ENCODE measurements around the gene ABHD16A. TPM values are rescaled to one million over a fixed set of nuclear protein-coding genes. Genes with fewer than 3 reads are reported as not detected.

ABHD16A gene
- total and polyA plus RNA-seq, 2 donors (not counting 3 experiments of a cell fraction or from before 2014, with no cell fraction given), result 48.9 to 60.3 TPM

- Histone ChIP-seq H2AFZ (ENCODE audit: low read depth, low read length) (no peak within 1 kb of the TSS), H3K27ac (ENCODE audit: insufficient read depth, low read depth, low read length) (no peak within 1 kb of the TSS), H3K9ac (replicated peaks; ENCODE audit: extremely low read depth, insufficient read depth, low read length) (no peak within 1 kb of the TSS), H3K36me3 (ENCODE audit: control insufficient read depth in 2 of 2, extremely low read depth in 1 of 2, insufficient read depth in 2 of 2, low read length in 2 of 2) (peaks cover 0 to 4% of the 10 kb centered on the region in 2 experiments), H3K27me3 (ENCODE audit: control insufficient read depth in 2 of 2, insufficient read depth in 2 of 2, low read length in 2 of 2) (peaks cover 0 to 2% of the 10 kb centered on the region in 2 experiments), H3K9me1 (replicated peaks; ENCODE audit: control insufficient read depth, extremely low read depth, insufficient read depth, low read length) (no peaks in the 10 kb centered on the region), H3K4me2 (ENCODE audit: insufficient read depth, low read length) (no peak within 1 kb of the TSS), H3K9me3 (replicated peaks; ENCODE audit: control insufficient read depth, insufficient read depth, low read length) (no peaks in the 10 kb centered on the region), H3K79me2 (ENCODE audit: control insufficient read depth, insufficient read depth, low read length) (no peaks in the 10 kb centered on the region), H3K4me3 (replicated peaks in 1 of 3; ENCODE audit: insufficient read depth in 1 of 3, low read depth in 1 of 3, low read length in 3 of 3) (no peak within 1 kb of the TSS), H3K4me1 (ENCODE audit: control insufficient read depth, extremely low read depth, insufficient read depth, low read length) (peaks cover 9% of the 10 kb centered on the region), H4K20me1 (replicated peaks; ENCODE audit: control insufficient read depth, extremely low read depth, insufficient read depth, low read length) (no peaks in the 10 kb centered on the region)
- FAIRE-seq (no peak), DNase-seq (ENCODE audit: low read depth, low spot score) (no peak)
- no TSS peak for BruUV-seq (replicated peaks)
- TF ChIP-seq CTCF (IDR thresholded peaks at IDR 0.05; ENCODE audit: extremely low read depth in 1 of 2, insufficient read depth in 1 of 2, low read depth in 1 of 2, low read length in 2 of 2), result no peak
- dilution Hi-C loops (cut with MboI; ENCODE audit: extremely low pct_ligation_motif_present, low sequenced_read_pairs) (no loop called here), intact Hi-C loops (cut with micrococcal nuclease) (no loop called here)
- ChIA-PET POLR2A (interaction anchor here (0.5 to 1.0 kb wide), 2 partner anchors 27 to 106 kb away, joined by 3 to 6 read pairs; partner anchors contain the start of gene HSPA1B), CTCF (no interaction called here)
Measured at GRCh38 chr6:31721351-31722020, 18.4 kb upstream of the ABHD16A start, which contains the start of gene LY6G6C. Gene LY6G6C (minus strand): TSS chr6:31721746. CDS start chr6:31721679, 67 bp downstream.

- Histone ChIP-seq H3K36me3 (ENCODE audit: control insufficient read depth in 2 of 2, extremely low read depth in 1 of 2, insufficient read depth in 2 of 2, low read length in 2 of 2) (no peaks in the 10 kb centered on the region), H4K20me1 (replicated peaks; ENCODE audit: control insufficient read depth, extremely low read depth, insufficient read depth, low read length) (no peaks in the 10 kb centered on the region), H3K9me1 (replicated peaks; ENCODE audit: control insufficient read depth, extremely low read depth, insufficient read depth, low read length) (no peaks in the 10 kb centered on the region), H3K27me3 (ENCODE audit: control insufficient read depth in 2 of 2, insufficient read depth in 2 of 2, low read length in 2 of 2) (peaks cover 0 to 2% of the 10 kb centered on the region in 2 experiments), H3K4me2 (ENCODE audit: insufficient read depth, low read length) (no peak overlapping the region), H3K9me3 (replicated peaks; ENCODE audit: control insufficient read depth, insufficient read depth, low read length) (no peaks in the 10 kb centered on the region), H3K4me1 (ENCODE audit: control insufficient read depth, extremely low read depth, insufficient read depth, low read length) (no peaks in the 10 kb centered on the region), H3K27ac (ENCODE audit: insufficient read depth, low read depth, low read length) (no peak overlapping the region), H3K9ac (replicated peaks; ENCODE audit: extremely low read depth, insufficient read depth, low read length) (no peak overlapping the region), H2AFZ (ENCODE audit: low read depth, low read length) (no peak overlapping the region), H3K4me3 (replicated peaks in 1 of 3; ENCODE audit: insufficient read depth in 1 of 3, low read depth in 1 of 3, low read length in 3 of 3) (no peak overlapping the region), H3K79me2 (ENCODE audit: control insufficient read depth, insufficient read depth, low read length) (no peaks in the 10 kb centered on the region)
- FAIRE-seq (no peak), DNase-seq (ENCODE audit: low read depth, low spot score) (no peak)
- CTCF ChIA-PET, result no interaction called here
- POLR2A ChIA-PET, result no interaction called here
- TF ChIP-seq FOS (IDR thresholded peaks at IDR 0.05; ENCODE audit: borderline replicate concordance, insufficient read depth, low read length), result no peak
- TF ChIP-seq EZH2 (IDR thresholded peaks at IDR 0.05; ENCODE audit: borderline replicate concordance, low read depth, low read length, severe bottlenecking), result no peak
- TF ChIP-seq MYC (IDR thresholded peaks at IDR 0.05; ENCODE audit: low read depth, low read length), result no peak
- TF ChIP-seq JUN (IDR thresholded peaks at IDR 0.05; ENCODE audit: borderline replicate concordance, insufficient read depth, insufficient read length, low read depth), result no peak
- no peak for TF ChIP-seq CTCF (IDR thresholded peaks at IDR 0.05; ENCODE audit: extremely low read depth in 1 of 2, insufficient read depth in 1 of 2, low read depth in 1 of 2, low read length in 2 of 2)
- TF ChIP-seq GATA2 (IDR thresholded peaks at IDR 0.05; ENCODE audit: insufficient read depth, insufficient read length, low read depth, low read length), result no peak
- no peak for TF ChIP-seq MAX (IDR thresholded peaks at IDR 0.05; ENCODE audit: insufficient read depth, insufficient read length)
- TF ChIP-seq POLR2AphosphoS5 (IDR thresholded peaks at IDR 0.05; ENCODE audit: insufficient read depth, low read depth, low read length), result no peak
- TF ChIP-seq POLR2A (IDR thresholded peaks at IDR 0.05; ENCODE audit: low read depth, low read length), result no peak
- dilution Hi-C loops (cut with MboI; ENCODE audit: extremely low pct_ligation_motif_present, low sequenced_read_pairs) (no loop called here), intact Hi-C loops (cut with micrococcal nuclease) (no loop called here)
- BruUV-seq (replicated peaks), result no TSS peak
Measured at GRCh38 chr6:31720196-31720770, 17.2 kb upstream of the ABHD16A start.
